ENCODE data around the gene ARHGAP29. TPM values are rescaled to one million over a fixed set of nuclear protein-coding genes. Genes with fewer than 3 reads are reported as not detected.

ARHGAP29 gene
- total and polyA plus RNA-seq, 10 of the 15 experiments (the other 5 are each of a cell fraction or from before 2014, with no cell fraction given): under 0.01 to 0.43 (median 0.10) TPM; not detected in 4

DNA sequence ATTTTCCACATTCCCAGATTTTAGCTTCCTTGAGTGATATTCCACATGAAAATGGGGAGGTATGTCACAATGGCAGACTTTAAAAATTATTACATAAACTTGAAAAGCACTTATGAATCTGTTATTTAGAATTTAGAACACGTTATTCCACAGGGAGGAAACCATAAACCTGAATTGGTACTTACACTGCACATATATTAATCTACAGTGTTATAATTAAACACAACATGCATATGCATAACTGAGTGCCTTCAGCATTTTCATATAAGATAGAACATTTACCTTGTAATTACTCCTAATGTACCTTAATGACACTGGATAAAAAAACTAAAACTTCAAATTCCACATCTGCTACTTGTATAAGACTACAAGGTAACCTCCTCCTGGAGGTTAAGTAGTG is 9.8 kb downstream of the ARHGAP29 start:
- H2AFZ ChIP-seq (ENCODE audit: control insufficient read depth, low read depth, low read length): no peak overlapping the region
- ATAC-seq (no peak), FAIRE-seq (no peak), DNase-seq (ENCODE audit: low read depth, low spot score) (no peak)
- WGBS (ENCODE audit: insufficient coverage, insufficient replicate concordance, low lambda C conversion rate, missing lambda C conversion rate): 7% methylated on average over 1 of the region's 1 CpG
- no peak overlapping the region for H3K9ac ChIP-seq (ENCODE audit: control insufficient read depth, insufficient read depth, low read length)
- H3K9me3 ChIP-seq (replicated peaks; ENCODE audit: control insufficient read depth, insufficient read depth, low read length): no peaks in the 10 kb centered on the region
- H3K4me2 ChIP-seq (ENCODE audit: control insufficient read depth, insufficient read depth): no peak overlapping the region
- peaks cover 0 to 2% of the 10 kb centered on the region in 2 experiments; a peak in 1 of 4 replicates for H3K27me3 ChIP-seq (replicated peaks in 1 of 2; ENCODE audit: control insufficient read depth in 2 of 2, insufficient read depth in 2 of 2, low read length in 1 of 2)
- CTCF ChIA-PET: interaction anchor here (1.4 to 1.5 kb wide), 2 partner anchors 107 to 164 kb away, joined by 4 read pairs; no protein-coding TSS in a partner anchor
- intact Hi-C loops (cut with micrococcal nuclease; ENCODE audit: unreplicated experiment): no loop called here
- TF ChIP-seq, protein P1, sequence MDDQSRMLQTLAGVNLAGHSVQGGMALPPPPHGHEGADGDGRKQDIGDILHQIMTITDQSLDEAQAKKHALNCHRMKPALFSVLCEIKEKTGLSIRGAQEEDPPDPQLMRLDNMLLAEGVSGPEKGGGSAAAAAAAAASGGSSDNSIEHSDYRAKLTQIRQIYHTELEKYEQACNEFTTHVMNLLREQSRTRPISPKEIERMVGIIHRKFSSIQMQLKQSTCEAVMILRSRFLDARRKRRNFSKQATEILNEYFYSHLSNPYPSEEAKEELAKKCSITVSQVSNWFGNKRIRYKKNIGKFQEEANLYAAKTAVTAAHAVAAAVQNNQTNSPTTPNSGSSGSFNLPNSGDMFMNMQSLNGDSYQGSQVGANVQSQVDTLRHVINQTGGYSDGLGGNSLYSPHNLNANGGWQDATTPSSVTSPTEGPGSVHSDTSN (IDR thresholded peaks at IDR 0.05; ENCODE audit: insufficient replicate concordance, low read depth, low read length): no peak
- no peak for TF ChIP-seq DPF2 (IDR thresholded peaks at IDR 0.05)
- no peak for TF ChIP-seq KLF5 (IDR thresholded peaks at IDR 0.05; ENCODE audit: partially characterized antibody)
- SMC1A ChIA-PET (ENCODE audit: uncharacterized antibody, unreplicated experiment): interaction anchor here (0.6 to 2.1 kb wide), 3 partner anchors 10 to 13 kb away, joined by 3 to 8 read pairs (median 4); no protein-coding TSS in a partner anchor
- BruUV-seq (replicated peaks): no TSS peak
- H3K27ac ChIP-seq (ENCODE audit: control insufficient read depth, insufficient read depth): no peak overlapping the region
- POLR2A ChIA-PET: no interaction called here
- H4K20me1 ChIP-seq (ENCODE audit: control insufficient read depth, insufficient read depth): no peaks in the 10 kb centered on the region
- RAD21 ChIA-PET (ENCODE audit: unreplicated experiment): no interaction called here
- H3K36me3 ChIP-seq (ENCODE audit: control insufficient read depth in 2 of 2, insufficient read depth in 2 of 2, low read length in 1 of 2): no peaks in the 10 kb centered on the region
- H3K79me2 ChIP-seq (ENCODE audit: control insufficient read depth, insufficient read depth, low read length): no peaks in the 10 kb centered on the region
- no peaks in the 10 kb centered on the region for H3K4me1 ChIP-seq (ENCODE audit: control insufficient read depth, insufficient read depth, low read length)
- H3K4me3 ChIP-seq: no peak overlapping the region
- in situ Hi-C loops (cut with MboI): no loop called here

DNA sequence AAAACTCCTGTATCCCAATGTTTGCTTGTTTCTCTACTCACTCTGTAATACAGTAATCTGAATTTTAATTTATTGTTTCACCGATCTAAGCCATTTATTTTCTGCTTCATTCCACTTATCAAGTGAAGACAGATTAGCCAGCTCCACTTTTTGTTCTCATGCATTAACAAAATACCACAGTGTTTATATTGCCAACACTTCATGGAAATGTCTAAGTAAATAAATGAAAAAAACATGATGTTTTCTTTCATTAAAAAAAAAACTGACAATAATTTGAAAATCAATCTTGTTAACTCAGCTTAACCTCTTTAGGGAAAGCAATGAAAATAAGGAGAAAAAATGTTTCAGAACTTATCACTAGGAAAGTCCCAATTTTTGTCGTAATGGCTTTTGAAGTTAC is 11.5 kb downstream of the ARHGAP29 start:
- no peaks in the 10 kb centered on the region for H3K9me3 ChIP-seq (replicated peaks; ENCODE audit: control insufficient read depth, insufficient read depth, low read length)
- no peaks in the 10 kb centered on the region for H3K79me2 ChIP-seq (ENCODE audit: control insufficient read depth, insufficient read depth, low read length)
- FAIRE-seq (no peak), ATAC-seq (no peak), DNase-seq (ENCODE audit: low read depth, low spot score) (no peak)
- H3K27me3 ChIP-seq (replicated peaks in 1 of 2; ENCODE audit: control insufficient read depth in 2 of 2, insufficient read depth in 2 of 2, low read length in 1 of 2): peaks cover 0 to 2% of the 10 kb centered on the region in 2 experiments; a peak in 1 of 4 replicates
- H3K27ac ChIP-seq (ENCODE audit: control insufficient read depth, insufficient read depth): no peak overlapping the region
- ChIA-PET SMC1A (ENCODE audit: uncharacterized antibody, unreplicated experiment) (interaction anchor here (1.1 to 2.1 kb wide), 2 partner anchors 9 to 11 kb away, joined by 3 to 8 read pairs; no protein-coding TSS in a partner anchor), POLR2A (no interaction called here), CTCF (interaction anchor here (1.0 kb wide), 1 partner anchor 164 kb away, joined by 3 read pairs; no protein-coding TSS in a partner anchor), RAD21 (ENCODE audit: unreplicated experiment) (no interaction called here)
- intact Hi-C loops (cut with micrococcal nuclease; ENCODE audit: unreplicated experiment): no loop called here
- WGBS (ENCODE audit: insufficient coverage, insufficient replicate concordance, low lambda C conversion rate, missing lambda C conversion rate): 67% methylated on average over 2 of the region's 2 CpGs
- no peak overlapping the region for H2AFZ ChIP-seq (ENCODE audit: control insufficient read depth, low read depth, low read length)
- no peak overlapping the region for H3K4me3 ChIP-seq
- in situ Hi-C loops (cut with MboI): no loop called here
- no TSS peak for BruUV-seq (replicated peaks)
- H4K20me1 ChIP-seq (ENCODE audit: control insufficient read depth, insufficient read depth): no peaks in the 10 kb centered on the region
- no peaks in the 10 kb centered on the region for H3K4me1 ChIP-seq (ENCODE audit: control insufficient read depth, insufficient read depth, low read length)
- no peak overlapping the region for H3K9ac ChIP-seq (ENCODE audit: control insufficient read depth, insufficient read depth, low read length)
- TF ChIP-seq, protein P2, sequence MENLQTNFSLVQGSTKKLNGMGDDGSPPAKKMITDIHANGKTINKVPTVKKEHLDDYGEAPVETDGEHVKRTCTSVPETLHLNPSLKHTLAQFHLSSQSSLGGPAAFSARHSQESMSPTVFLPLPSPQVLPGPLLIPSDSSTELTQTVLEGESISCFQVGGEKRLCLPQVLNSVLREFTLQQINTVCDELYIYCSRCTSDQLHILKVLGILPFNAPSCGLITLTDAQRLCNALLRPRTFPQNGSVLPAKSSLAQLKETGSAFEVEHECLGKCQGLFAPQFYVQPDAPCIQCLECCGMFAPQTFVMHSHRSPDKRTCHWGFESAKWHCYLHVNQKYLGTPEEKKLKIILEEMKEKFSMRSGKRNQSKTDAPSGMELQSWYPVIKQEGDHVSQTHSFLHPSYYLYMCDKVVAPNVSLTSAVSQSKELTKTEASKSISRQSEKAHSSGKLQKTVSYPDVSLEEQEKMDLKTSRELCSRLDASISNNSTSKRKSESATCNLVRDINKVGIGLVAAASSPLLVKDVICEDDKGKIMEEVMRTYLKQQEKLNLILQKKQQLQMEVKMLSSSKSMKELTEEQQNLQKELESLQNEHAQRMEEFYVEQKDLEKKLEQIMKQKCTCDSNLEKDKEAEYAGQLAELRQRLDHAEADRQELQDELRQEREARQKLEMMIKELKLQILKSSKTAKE (IDR thresholded peaks at IDR 0.05; ENCODE audit: low read depth, poor library complexity, severe bottlenecking): no peak
- TF ChIP-seq, protein P3, sequence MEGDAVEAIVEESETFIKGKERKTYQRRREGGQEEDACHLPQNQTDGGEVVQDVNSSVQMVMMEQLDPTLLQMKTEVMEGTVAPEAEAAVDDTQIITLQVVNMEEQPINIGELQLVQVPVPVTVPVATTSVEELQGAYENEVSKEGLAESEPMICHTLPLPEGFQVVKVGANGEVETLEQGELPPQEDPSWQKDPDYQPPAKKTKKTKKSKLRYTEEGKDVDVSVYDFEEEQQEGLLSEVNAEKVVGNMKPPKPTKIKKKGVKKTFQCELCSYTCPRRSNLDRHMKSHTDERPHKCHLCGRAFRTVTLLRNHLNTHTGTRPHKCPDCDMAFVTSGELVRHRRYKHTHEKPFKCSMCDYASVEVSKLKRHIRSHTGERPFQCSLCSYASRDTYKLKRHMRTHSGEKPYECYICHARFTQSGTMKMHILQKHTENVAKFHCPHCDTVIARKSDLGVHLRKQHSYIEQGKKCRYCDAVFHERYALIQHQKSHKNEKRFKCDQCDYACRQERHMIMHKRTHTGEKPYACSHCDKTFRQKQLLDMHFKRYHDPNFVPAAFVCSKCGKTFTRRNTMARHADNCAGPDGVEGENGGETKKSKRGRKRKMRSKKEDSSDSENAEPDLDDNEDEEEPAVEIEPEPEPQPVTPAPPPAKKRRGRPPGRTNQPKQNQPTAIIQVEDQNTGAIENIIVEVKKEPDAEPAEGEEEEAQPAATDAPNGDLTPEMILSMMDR (IDR thresholded peaks at IDR 0.05 in 2 of 3, conservative IDR thresholded peaks at IDR 0.05 in 1 of 3; ENCODE audit: control insufficient read depth in 2 of 3, extremely low read depth in 1 of 3, insufficient read depth in 1 of 3, low read depth in 3 of 3, low read length in 3 of 3): no peak
- no peak for TF ChIP-seq CBX5 (IDR thresholded peaks at IDR 0.05; ENCODE audit: low read depth)
- H3K36me3 ChIP-seq (ENCODE audit: control insufficient read depth in 2 of 2, insufficient read depth in 2 of 2, low read length in 1 of 2): no peaks in the 10 kb centered on the region
- no peak overlapping the region for H3K4me2 ChIP-seq (ENCODE audit: control insufficient read depth, insufficient read depth)

Data from GM12878 (cell line).